RPMI7951 (cell line): ENCODE measurements around the gene POLR3E. TPM values are rescaled to one million over a fixed set of nuclear protein-coding genes. Genes with fewer than 3 reads are reported as not detected.

Experiments
- DNase-seq: peaks from one replicate; pipeline ENCODE4 v3.0.0-alpha.2; 2012; ENCODE audit warnings: low read depth
- total RNA-seq: library from RNA; depleted of rRNA; stranded (reverse); fragments of >200 nt; shearing (Covaris generic); gene quantifications from 2 replicates; pipeline ENCODE4 v1.2.3, GENCODE V29; 2014; rRNA removed

The POLR3E gene
- total RNA-seq: 11.5 and 23.1 TPM in 2 replicates

DNA sequence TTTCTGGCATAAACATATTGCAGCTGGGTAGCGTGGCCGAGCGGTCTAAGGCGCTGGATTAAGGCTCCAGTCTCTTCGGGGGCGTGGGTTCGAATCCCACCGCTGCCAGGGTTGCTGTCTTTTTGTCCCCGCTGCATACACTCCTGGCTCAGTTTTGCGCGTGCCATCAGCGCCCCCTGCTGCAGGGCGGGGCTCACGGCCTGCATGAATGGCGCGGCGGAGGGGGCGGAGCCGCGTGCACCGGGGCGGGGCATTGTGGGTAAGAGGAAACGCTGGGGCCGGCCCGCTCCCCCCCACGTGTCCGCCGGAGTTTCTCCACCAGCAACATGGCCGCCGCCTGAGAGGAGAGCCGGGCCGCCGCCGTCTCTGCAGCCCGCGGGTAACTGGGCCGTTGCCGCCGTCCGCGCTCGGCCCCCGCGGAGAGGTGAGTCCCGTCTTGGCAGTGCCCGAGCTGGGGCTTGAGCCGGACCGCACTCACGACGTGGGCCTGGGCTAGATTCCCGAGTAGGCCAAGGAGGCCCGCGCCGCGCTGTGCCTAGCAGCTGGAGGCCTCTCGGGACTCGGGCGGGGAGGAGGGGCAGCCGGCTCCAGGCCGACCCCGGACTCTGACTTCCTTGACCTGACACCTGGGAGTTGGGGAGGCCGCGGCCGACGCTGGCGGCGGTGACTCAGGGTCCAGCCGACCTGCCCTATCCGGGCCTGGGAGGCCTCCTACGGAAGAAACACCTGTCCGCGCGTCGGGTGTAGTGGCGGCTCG, at the start of gene POLR3E:
Gene POLR3E, plus strand, starts transcription at position 296 of the 757 bp plus-strand sequence. CDS start 5,560 bp downstream, outside the sequence.
- DNase-seq: peak; percentile 92

DNA sequence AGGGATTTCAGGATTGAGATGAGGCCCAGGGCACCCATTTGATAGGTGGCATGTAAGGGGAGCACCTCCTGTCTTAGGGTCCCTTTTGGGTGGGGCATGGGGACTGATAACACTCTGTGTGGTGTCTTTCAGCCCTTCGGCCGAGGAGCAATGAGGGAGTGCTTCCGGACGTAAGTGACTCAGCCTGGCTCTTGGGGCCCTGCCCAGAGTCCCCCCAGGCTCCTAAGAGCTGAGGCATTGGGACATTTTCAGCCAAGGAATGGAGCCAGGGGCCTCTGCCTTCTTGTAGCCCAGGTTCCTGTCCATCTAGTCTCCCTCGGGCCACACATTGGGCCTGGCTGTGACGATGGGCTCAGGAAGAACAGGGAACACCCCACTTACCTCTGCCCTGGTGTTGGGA, 46.7 kb upstream of the POLR3E start:
- DNase-seq: peak; percentile 79

GRCh38 chr16:22252317-22252716, 44.9 kb upstream of the POLR3E start:
- no peak for DNase-seq

DNA sequence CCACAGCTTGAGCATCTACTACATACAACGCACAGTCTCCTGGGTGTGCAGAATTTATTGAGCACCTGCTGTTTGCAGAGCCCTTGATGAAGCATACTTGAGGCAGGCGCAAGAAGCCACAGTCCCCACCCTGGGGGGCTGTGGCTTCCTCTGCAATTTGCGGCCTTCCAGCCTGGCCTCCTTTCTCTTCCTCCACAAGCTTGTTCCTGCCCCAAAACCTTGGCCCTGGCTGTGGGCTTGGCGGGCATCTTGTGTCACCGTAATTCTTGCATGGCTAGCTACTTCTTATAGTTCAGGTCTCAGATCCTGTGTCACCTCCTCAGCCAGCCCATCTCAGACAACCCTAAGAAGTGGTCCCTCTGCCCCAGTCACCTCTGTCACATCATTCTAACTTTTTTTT, 43.9 kb upstream of the POLR3E start:
- DNase-seq: no peak

DNA sequence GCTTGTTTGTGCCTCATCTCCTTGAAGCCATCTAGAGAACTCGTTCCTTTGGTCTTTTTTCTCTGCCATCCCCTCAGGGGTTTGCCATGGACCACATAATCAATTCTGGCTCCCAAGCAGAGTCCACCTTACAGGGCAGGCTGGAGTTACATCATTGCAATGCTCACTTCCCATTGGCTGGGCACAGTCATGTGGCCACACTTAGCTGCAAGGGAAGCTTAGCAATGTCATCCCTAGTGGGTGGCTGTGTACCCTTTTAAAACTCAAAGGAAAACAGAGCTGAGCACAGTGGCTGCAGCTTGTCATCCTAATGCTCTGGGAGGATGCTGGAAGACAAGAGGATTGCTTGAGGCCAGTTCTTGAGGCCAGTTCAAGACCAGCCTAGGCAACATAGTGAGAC, 41.9 kb upstream of the POLR3E start:
- no peak for DNase-seq

DNA sequence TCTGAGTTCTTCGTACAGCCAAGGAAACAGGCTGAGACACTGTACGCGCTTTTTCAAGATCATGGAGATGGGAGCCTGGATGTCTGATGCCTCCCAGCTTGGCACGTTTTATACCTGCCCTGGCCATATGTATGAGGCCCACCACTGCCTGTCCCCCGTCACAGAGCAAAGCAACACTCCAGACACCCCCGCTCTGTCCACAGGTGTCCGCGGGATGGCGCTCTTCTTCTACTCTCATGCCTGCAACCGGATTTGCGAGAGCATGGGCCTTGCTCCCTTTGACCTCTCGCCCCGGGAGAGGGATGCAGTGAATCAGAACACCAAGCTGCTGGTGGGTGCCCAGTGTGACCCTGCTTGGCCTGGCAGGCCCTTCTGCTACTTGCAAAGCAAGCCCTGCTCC, 39.8 kb upstream of the POLR3E start:
- DNase-seq: no peak

DNA sequence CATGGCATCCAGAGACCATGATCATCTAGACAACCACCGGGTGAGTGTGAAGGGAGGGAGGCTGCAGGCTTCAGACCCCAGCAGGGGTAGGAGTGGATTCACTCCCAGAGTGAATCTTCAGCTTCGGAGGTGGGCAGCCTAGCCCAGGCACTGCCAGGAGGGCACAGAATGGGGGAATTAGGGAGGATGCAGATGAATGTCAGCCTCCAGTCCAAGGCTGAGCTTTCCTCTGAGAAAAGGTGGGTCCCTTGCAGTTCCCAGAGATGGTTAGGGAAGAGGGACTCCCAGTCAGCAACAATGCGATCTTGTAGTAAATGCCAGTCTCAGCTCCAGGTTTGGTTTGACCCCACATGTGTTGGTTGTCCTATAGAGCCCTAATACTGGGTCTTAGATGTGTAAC, 36.7 kb upstream of the POLR3E start:
- DNase-seq: no peak

- DNase-seq: no peak
Observed at GRCh38 chr16:22262460-22262859, 34.7 kb upstream of the POLR3E start.

GRCh38 chr16:22264786-22265185, 32.4 kb upstream of the POLR3E start:
- peak; percentile 85 for DNase-seq

DNA sequence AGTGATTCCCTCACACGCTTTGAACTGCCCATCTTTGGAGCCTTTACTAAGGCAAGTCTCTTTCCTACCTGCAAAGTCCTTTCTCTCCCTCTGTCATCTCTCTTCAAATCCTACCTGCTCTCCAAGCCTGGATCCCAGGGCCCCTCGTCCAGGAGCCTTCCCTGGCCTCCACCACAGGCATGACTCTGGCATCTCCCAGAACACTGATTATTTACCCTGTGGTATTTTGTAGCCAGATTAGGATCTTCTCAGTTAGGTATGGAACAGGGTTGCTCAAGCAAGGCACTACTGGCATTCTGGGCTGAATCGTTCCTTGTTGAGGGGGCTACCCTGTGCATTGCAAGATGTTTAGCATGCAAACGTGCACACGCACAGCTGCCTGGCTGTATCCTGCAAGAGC, 31.9 kb upstream of the POLR3E start:
- no peak for DNase-seq

DNA sequence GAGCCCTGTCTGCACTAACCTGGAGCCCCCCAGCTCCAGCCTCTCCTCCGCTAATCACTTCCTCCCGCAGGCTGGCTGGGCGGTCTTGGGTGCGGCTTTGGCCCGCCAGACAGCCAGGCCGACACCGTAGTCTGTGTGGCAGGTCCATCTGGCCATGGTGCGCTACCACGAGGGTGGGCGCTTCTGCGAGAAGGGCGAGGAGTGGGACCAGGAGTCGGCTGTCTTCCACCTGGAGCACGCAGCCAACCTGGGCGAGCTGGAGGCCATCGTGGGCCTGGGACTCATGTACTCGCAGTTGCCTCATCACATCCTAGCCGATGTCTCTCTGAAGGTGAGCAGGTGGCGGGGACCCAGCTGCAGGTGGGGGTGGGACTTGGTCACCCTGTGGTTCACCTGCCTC, 30.7 kb upstream of the POLR3E start:
- DNase-seq: no peak

DNA sequence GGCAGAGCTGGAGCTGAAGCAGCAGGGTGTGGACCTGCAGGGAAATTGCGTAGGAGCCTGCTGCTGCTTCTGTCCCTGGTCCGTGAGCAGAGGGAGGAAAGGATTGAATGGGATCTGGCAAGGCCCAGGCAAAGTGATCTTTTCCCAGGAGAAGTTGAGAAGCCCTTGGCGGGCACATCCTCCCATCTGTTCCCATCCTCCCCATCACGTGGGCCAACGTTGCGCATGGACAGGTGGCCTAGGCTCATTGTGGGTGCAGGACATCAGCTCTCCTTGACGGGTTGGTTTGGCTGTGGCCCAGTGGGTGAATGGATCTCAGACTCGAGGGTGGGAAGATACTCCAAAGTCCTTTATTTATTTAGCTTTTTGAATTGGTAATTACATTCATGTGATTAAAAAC, 29.4 kb upstream of the POLR3E start:
- no peak for DNase-seq

DNA sequence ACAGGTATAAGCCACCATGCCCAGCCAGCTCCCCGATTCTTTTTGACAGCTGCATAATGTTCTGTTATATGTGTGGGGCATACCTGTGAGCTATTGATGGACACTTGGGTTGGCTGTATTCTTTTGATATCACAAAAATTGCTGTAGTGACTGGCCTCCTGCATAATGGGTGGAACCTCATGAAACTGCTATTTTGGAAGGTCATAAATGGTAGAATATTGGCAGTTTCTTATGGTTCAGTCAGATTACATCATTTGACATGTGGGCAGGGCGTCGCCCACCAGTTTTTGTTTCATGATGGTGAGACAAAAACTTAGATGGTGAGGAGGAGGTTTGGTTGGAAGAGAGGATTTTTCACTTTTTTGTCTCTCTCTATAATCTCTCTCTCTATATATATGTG, 26.7 kb upstream of the POLR3E start:
- no peak for DNase-seq

GRCh38 chr16:22272870-22273650, 24.1 kb upstream of the POLR3E start:
- no peak for DNase-seq

DNA sequence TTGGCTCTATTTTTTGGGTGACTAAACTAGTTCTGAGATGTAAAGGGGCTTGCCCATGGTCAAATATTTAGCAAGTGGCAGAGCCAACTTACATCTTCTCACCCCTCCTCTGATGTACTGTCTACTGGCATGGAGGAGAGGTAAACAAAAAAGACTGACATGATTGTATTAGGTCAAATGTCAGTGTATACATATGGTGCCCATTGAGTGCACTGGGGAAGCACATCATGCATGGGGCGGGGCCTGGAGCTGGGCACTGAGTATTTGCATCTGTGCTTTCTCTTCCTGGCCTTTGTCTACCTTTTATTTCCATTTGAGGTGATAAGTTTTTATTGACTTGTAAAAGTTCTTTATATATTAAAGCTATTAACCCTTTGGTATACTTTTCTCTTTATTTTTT, 22.3 kb upstream of the POLR3E start:
- DNase-seq: no peak

GRCh38 chr16:22278441-22279230, 18.6 kb upstream of the POLR3E start:
- no peak for DNase-seq

DNA sequence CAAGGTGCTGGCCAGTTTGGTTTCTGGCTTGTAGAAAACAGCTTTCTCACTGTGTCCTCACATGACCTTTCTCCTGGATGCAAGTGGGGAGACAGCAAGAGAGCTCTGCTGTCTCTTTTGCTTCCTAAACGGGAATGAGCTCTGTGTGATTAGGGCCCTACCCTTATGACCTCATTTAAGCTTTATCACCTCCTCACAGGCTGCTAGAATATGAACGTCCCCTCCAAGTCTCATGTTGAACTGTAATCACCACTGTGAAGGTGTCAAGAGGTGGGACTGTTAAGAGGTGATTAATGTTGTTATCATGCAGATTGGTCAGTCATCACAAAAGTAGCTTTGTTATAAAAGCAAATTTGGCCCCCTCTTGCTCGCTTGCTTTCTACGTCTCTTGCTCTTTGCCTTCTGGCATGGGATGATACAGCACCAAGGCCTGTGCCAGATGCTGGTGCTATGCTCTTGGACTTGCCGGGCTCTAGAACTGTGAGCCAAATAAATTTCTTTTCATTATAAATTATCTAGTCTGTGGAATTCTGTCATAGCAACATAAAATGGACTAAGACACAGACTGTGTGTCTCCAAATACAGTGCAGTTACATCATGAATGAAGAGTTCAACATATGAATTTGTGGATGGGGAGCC, 14.8 kb upstream of the POLR3E start:
- DNase-seq: no peak

- no peak for DNase-seq
Observed at GRCh38 chr16:22284637-22285036, 12.6 kb upstream of the POLR3E start.

GRCh38 chr16:22285080-22285479, 12.1 kb upstream of the POLR3E start:
- no peak for DNase-seq

DNA sequence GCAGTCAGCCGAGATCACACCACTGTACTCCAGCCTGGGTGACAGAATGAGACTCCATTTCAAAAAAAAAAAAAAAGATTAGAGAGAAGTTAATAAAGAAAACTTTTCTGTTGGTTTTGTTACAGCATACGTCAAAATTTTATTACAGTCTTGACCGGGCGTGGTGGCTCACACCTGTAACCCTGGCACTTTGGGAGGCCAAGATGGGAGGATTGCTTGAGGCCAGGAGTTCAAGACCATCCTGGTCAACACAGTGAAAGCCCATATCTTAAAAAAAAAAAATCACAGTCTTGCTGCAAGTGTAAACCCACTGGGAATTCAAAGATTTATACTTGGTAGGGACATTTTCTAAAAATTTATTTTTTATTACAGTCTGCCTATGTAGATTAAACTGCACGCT, 6.2 kb upstream of the POLR3E start:
- DNase-seq: no peak

GRCh38 chr16:22291860-22292318, 5.3 kb upstream of the POLR3E start:
- DNase-seq: no peak

DNA sequence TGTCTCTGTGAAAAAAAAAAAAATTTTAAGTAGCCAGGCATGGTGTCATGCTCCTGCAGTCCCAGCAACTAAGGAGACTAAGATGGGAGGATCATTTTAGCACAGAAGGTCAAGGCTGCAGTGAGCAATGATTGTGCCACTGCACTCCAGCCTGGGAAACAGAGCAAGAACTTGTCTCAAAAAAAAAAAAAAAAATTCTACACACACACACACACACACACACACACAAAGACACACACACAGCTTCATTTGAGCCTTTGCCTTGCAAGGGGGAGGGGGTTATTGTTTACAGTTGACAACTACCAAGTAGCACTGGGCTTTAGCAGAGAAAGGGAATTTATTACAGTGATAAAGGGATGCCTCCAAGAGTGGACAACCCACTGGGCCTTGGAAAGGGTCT, 4.9 kb upstream of the POLR3E start:
- DNase-seq: no peak
